ENCODE measurements around the gene CFI.

GRCh38 chr4:109760682-109761081, 41.1 kb downstream of the CFI start:
- no peak for TF ChIP-seq CTCF (IDR thresholded peaks at IDR 0.05; ENCODE audit: poor library complexity)
- no peak for TF ChIP-seq EZH2phosphoT487 (IDR thresholded peaks at IDR 0.05; ENCODE audit: low read depth, severe bottlenecking, unreplicated experiment)

Data from hepatocyte (in vitro differentiated cells).